ENCODE results near the gene CENPM.

DNA sequence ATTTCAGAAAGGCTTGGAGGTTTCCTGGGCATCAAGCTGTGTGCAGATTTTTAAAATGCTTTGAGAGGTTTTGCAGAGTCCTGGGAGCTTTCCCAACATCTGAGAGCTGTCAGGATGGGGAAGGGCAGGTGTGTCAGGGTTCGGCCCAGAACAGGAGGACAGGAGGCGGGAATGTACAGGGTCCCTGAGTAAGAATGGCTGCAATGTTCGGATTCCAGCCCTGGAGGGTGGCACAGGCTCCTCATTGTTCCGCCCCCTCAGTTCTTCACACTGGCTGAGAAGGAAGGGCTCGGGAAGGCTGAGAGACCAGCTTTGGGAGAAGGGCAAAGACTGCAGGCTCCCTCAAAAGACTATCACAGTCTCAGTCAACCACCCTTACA is 17.1 kb upstream of the CENPM start:
- TF ChIP-seq, protein P1, sequence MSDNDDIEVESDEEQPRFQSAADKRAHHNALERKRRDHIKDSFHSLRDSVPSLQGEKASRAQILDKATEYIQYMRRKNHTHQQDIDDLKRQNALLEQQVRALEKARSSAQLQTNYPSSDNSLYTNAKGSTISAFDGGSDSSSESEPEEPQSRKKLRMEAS (IDR thresholded peaks at IDR 0.05; ENCODE audit: low read depth, low read length) = no peak
- TF ChIP-seq, protein P2, sequence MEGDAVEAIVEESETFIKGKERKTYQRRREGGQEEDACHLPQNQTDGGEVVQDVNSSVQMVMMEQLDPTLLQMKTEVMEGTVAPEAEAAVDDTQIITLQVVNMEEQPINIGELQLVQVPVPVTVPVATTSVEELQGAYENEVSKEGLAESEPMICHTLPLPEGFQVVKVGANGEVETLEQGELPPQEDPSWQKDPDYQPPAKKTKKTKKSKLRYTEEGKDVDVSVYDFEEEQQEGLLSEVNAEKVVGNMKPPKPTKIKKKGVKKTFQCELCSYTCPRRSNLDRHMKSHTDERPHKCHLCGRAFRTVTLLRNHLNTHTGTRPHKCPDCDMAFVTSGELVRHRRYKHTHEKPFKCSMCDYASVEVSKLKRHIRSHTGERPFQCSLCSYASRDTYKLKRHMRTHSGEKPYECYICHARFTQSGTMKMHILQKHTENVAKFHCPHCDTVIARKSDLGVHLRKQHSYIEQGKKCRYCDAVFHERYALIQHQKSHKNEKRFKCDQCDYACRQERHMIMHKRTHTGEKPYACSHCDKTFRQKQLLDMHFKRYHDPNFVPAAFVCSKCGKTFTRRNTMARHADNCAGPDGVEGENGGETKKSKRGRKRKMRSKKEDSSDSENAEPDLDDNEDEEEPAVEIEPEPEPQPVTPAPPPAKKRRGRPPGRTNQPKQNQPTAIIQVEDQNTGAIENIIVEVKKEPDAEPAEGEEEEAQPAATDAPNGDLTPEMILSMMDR (IDR thresholded peaks at IDR 0.05; ENCODE audit: low read depth, low read length) = no peak
- TF ChIP-seq POLR2A (IDR thresholded peaks at IDR 0.05; ENCODE audit: extremely low read depth, insufficient read length) = no peak
